Kidney capillary endothelial cell (primary cell): ENCODE results near the gene NRF1.

ENCODE experiments used
- DNase-seq: peaks from one replicate; pipeline ENCODE4 v3.0.0-alpha.2; 2018; ENCODE audit warnings: low spot score

NRF1 gene

DNA sequence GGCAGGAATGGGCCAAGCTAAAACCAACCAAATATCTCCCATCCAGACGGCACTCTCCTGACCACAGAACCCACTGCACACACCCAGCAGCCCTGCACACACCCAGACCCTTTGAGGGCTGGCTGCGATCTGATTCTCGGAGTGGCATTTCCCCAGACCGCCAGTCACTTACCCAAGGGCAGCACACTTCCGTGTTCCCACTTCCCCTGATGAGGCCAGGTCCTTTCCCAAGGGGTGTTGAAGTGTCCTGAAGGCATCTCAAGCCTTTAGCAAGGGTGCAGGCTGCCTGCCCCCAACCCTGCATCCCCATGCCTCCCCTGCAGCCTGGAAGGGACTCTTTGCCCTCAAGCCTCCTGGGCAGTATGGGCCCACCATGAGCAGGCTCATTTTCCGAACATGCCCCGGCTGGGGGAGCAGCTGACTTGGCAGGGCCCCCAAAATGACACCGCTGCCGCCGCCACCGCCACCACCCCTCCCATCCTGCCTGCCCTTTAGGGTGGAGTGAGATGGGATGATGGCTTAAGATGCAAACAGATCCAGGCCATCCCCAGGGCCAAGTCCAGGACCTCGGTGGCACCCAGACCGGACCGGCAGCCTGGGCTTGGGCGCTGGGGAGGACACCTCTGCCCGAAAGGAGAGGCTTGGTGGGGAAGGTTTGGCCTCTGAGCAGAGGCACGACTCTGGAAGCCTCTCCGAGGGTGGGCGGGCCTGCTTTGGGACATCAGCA is 159.8 kb downstream of the NRF1 start:
- DNase-seq: no peak

DNA sequence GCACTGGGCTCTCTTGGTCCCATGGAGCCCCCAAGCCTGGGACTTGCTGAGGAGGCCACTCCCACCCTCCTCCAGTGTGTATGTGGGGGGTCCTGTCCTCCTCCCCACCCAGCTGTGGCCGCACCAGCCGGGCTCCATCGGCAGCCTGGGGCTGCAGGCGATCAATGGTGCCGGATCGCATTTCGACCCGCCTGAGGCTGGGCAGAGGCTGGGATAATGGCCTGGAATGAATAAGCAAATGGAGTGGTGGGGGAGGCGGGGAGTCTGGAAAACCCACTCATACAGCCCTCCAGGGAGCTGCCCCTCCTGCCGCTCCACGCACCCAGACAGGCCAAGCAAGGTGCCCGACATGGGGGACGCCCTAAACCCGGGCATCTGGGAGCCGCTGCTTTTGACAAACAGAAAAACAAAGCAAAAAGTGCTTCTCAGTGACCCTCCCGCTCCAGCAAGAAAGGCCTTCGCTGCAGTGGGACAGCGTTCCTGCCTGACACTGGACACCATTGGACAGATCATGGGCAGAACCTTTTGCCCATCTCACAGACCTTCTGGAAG is 160.5 kb downstream of the NRF1 start:
- DNase-seq: no peak

DNA sequence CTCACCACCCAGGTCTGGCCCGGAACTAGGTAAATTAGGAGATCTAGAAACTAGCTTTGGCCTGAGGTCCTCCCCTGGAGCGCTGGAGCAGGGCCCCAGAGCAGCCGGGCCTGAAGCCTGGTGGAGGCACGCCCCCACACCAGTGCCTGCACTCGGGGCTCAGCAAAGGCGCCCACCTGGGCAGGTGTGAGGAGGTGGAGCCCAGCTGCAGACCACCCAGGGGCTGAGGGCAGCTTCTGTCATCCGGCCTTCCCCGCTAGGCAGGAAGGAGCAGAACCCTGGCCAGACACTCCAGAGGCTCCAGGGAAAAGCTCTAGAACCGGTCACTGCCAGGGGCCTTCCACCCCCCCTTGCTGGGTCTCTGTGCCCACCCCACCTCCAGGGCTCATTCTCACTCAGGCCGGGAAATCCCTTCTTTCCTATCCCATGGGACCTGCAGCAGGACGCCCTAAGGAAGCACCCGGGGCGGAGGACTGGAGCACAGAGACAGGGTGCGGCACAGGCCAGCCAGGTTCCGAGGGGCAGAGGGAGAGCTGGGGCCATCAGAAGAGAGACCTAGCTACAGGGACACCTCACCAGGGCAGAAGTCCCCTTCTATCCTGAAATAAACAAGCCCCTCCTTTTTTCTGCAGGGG is 161.2 kb downstream of the NRF1 start:
- DNase-seq: no peak

DNA sequence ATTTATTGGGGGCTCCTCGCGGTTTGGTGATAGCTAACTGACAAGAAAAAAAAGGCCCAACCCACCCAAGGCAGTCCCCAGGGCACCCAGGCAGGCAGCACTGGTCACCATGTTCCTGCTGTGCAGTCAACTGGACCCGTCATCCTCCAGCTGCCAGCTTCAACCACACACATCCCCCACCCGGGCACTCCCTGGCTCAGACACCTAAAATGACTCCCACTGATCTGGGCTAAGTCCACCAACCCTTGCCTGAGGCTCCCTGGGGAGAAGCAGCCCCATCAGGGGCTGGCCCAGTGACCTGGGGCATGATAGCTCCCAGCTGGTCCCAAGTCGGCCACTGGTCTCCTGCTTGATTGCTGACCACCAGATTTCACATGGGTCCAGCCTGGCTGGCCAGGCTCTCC is 161.8 kb downstream of the NRF1 start:
- DNase-seq: no peak

DNA sequence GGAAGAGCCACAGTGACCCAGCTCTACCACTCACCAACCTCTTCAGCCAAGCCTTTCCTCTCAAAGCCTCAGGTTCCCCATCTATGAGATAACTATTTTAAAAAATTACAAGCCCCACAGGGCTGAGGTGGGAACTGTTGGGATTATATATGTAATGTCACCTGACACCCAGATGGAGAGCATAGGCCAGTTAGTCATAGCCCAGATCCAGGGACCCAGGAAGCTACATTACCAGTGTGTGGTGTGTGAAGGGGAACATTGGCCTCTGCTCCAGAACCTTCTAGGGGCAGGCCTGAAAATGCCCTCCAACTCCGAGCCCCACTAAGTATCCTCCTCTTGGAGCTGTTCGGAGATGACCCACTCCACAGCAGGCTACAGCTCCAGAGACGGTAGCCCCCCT is 162.4 kb downstream of the NRF1 start:
- DNase-seq: no peak

DNA sequence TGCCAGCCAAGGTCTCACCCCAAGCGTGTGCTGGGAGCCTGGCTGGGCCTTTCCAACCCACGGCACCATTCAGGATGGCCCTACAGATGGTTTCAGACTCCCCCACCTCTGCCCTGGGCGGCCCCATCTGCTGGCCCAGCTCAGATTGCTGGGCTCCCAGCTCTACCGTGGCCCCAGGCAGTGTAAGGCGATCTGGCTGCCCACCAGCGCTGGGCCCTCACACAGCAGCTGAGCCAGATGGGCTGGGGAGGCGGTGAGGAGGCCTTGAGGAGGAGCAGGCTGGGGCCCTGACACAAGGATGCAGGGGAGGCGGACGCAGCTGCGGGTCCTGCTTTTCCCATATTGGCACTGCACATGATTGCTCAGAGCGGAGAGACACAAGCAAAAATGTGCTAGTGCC is 162.8 kb downstream of the NRF1 start:
- no peak for DNase-seq

DNA sequence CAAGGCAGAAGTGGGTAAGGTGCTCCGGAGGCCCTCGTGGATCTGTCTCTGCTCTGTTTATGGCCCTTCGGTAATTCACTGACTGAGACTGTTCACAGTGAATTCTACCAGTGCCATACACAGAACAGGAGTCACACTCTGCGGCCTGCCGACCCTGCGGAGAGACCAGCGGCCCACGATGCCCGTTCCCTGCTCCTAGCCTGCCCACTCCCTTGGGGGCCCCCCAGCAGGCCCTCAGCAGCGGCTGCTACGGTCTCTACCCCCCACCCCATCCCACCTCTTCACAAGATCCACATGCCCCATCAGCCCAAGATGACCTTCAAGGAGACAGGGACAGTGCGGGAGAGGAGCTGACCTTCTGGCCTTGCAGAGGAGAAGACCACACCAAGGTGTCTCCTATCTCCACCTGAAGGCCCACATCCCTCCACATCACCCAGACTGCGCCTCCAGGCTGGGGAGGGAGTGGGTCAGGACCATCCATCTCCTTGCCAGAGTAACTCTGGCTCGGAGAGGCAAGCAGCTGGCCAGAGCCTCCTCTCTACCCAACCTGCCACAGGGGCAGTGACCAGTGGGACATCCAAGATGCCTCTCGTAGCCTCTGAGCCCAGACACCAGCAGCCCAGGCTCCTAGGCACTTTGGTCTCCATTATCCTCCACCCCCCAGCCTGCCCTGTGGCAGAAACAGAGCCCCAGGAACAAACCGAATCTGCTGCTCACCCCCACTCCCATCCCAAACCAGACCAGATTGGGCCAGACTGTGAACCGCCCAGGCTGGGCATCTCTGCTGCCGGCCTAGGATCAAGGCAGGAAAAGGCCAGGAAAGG is 163.6 kb downstream of the NRF1 start:
- DNase-seq: no peak

DNA sequence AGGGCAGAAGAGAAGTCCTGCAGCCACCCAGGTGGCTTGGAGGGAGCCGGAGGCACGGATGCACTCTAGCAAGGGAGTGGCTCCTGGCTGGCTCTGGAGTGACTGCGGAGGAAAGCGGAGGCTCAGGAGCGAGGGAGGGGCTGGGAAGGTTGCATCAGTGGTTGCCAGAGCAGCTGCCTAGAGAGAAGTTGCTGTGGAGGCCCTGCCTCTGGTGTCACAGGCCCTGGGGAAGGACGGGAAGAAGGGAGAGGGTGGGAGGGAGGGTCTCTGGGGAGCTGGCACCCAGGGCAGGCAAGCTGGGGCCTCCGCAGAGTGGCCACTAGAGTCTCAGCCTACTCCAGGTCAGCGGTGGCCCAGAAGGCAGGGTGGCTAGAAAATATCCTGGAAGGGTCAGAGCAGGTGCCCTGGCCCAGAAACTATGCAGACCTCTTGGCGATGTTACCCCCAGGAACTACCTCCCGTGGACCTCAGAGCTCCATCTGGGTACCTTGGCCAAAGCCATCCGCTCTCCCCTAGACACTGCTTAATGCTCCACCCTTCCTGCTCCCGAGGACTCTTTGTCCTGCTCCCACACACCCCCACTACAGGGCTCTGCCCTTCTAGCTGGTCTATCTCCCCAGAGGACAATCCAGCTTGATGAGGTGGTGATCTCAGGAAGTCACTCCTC is 164.3 kb downstream of the NRF1 start:
- DNase-seq: no peak

DNA sequence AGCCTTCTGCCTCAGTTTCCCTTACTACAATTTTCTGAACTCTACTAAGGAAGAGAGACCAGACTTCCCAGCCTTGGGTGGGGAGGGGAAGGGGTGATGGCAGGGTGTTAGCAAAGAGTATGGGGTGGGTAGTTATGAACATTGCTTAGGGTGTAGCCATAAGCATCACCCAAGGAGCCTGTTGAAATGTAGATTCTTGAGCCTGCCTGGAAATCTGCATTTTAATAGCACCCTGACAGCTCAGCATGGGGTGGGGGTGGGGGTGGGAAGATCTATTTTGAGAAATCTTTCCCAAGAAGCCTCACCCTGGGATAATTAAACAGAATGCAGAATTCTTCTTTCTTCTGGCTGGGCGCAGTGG is 164.8 kb downstream of the NRF1 start:
- no peak for DNase-seq

DNA sequence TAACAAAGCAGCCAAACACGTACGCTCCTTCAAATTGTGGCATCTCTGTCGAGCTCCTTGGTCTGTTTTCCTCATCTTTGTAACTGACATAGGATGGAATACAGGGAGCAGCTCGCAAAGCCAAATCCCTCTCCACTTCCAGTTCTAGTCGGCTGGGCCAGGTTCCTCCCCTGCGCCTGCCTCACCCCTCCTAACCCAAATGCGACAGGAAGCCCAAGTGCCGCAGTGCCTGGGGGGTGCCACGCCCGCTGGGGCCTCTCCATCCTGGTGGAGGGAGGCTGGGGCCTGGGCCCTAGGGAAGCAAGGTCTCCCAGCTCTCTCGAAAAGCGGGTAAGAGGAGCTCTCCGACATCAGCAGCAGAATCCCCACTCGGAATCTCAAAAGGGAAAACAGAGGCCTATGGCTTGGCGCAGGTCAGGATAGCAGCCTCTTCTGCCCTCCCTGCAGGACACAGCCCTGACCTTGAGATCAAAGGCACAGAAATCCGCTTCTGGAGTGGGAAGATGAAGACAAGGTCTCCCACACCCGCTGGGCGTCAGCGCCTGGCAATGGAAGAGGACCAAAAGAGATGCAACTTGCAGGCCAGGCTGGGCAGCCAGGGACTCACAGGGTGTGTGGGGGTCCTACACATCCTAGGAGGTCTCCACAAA is 165.8 kb downstream of the NRF1 start:
- no peak for DNase-seq

DNA sequence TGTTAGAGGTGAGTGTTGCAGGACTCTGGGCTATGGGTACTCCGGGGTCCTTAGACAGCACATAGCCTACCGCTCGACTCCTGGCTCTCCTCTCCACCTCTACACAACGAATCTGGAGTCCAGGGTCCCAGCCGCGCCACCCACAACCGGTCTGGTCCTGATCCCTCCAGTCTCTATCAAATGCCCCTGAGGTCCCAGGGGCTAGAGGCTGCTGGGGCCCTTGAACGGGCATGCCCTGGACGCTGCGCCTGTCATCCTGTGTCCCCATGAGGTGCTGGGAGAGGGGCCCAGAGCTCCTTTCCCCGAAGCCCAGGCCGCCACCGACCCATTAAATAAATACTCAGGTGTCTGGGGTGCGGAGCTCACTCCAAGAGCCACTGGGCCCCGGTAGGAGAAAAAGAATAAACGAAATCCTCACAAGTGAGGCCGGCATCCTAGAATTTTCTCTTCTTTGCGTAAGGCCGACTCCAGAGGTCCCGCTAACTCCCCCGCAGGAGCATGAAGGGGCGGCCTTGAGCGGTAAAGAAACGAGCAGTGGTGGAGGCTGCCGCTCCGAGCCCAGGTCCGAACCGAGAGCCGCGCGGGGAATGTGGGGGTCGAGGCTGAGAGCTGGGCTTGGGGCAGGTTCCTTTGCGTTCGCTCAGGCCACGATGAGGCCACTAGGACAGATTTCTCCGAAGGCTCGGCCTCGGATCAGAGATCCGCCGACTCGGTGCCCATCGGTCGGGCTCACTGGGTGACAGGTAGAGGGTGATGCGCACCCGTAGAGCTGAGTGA is 166.7 kb downstream of the NRF1 start:
- no peak for DNase-seq

DNA sequence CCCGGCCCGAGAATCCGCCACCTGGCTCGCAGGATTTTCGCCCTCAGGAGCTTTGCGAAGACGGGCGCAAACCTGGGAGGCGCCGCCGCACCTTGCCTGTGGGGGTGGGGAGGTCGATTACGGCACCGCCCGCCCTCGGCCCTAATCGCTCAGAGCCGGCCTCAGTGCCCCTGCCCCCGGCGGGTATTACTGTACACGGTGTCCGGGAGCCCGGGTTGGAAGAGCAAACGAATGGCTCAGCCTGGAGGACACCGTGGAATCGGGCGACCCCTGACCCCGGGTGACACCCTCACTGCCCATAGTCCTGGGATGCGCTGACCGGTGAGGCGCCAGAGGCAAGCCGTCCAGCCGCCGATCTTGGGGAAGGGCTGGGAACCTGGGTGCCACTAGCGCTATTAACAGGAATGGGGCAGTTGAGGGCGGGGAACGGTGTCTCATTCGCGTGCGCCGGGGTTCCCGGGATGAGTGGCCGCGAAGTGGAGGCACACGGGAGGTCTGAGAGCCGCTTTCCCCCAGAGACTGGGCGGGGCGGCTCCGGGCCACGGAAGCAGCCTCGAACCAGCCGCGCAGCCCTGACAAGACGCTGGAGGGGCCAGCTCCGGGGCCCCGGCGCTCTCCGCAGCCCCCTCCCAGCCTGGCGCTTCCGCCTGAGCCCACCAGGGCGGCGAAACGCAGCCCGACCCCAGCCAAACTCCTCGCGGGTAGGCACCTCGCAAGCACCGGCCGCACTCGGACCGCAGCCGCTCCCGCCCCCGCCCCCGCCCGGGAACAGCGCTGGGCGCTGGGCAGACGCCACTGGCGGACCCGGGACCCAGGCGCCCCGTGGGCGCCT is 167.5 kb downstream of the NRF1 start:
- DNase-seq: no peak

DNA sequence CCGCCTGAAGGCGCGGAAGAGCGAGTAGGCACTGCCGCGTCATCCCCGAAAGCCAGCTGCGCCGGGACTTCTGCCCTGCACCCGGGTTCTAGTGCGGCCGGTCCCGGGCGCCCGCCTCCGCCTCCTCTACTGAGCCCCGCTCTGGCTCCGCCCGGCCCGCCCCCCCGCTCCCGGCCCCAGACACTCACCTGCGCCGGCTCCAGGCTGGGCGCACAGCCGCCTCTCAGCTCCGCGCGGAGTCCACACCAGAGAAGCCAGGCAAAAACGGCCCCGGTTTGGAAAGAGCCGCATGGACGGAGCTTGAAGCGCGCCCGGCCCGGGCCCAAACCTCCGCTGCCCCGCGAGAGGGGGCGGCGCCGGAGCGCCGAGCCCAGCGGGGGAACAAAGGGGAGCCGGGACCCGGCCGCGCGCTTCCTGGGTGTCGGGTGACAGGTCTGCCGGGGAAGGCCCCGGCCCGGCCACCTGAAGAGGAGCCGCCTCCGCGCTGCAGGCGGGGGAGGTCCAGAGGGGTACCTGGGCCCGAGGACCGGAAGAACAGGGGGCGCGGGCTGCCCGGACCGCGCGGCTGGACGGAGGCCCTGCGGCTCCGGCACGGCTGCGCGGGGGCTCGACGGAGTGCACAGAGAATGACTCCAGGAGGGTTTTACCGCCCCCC is 168.2 kb downstream of the NRF1 start:
- no peak for DNase-seq

DNA sequence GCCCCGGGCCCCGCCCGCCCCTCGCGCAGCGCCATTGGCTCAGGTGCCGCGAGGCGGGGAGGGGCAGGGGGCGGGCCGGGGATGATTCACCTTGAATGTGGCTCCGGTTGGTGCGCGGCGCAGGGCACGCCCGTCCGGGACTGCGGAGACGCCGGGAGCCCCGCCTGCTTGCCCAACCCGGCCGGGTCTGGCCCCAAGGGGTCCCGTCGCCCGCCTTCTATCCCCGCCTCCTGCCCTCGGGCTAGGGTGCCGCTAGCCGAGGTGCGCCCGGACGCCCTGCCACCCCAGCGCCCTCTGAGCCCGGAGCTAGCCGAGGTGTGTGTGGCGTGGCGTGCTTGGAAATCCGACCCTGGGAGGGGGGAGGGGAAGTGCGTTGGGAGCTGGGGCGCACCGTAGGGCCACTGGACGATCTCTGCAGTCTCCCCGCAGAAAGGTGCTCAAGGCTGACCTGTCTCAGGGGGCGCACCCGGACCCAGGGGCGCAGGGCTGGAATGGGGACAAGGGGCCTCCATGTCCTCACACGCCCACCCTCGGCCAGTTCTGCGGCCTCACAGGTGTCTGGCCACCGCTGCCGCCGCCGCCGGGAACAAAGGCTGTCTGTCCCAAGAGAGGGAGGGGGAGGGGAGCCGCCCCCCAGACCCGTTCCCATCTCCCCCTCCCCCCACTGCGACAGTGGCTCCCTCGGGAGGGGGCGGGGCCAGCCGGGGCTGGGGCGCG is 168.9 kb downstream of the NRF1 start:
- no peak for DNase-seq

DNA sequence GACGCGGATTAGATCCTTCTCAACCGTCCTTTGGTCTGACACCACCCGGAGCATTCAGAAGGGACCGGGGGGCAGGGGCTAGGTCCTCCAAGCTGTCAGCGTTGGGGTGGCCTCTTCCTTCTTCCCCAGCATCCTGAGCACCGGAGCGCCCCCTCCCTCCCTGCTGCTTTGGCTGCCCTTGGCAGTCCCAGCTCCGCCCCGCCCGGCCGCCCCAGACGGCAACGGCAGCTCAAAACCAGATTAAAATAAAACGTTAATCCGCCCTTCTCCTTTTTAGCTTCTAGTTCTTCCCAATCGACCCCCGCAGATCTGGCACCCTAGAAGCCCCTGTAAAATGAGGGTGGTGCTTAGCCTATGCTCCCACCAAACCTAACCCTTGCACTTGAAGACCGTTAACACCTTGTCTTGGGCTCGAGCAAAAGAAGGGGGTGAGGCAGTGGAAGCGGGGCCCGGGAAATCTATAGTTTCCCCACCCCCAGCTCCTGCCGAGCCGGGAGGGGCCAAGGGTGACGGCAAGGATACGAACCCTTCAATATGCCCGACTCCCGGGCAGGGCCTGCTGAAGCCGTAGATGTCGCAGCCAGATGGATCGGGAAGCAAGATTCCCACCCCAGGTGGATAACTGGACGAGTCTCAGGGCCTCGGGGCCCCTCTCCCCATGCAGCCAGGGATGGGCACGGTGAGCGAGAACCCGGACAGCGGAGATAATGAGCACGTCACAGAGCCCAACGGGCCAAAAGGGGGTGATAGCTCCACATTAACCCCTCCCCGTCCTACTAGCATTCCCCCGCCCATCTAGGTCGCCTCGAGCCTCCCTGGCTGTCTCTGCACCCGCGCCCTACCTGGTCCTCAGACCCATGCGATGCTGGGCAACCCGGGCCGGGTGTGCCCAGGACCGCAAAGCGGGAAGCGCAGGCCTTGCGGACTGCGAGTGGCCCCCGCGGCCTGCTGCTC is 169.7 kb downstream of the NRF1 start:
- no peak for DNase-seq

DNA sequence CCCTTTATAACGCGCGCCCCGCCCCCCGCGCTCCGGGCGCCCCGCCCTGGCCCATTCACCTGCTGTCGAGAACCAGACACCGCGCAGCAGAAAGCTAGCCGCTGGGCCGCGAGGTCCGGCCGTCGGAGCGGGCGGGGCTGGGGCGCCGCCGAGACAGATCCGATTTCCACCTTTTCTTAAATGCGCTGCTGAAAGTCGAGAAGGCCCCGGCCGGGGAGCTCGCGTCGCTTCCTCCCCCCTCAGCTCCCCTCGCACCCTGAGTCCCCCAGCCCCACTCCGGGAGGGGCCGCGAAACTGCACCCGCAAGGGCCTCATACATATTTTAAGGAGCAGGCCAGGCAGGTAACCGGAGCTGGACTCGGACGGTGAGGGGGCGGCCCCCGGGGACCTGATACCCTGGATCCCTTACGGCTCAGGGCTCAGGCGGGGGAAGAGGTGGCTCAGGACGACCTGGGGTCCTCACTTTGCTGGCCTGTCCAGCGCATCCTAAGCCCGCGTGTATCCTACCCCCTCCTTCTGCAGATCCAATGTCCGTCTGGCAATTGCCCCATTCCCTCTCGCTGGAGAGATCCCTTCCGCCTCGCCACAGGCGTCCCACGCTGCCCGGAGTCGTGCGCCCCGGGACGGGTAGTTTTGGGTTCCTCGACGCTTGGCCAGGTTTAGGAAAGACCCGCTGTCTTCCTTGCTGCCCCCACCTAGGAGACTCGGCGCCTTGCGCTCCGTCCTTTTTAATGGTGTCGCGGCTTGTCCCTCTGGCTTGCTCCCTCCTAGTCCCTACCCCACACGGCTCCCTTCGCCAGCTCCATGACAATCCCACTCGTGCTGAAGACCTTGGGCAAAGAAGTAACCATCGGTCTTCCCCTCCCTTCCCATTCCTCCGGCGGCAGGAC is 170.7 kb downstream of the NRF1 start:
- no peak for DNase-seq
